B cell (primary cell): ENCODE data around the gene HIRIP3. TPM values are rescaled to one million over a fixed set of nuclear protein-coding genes. Genes with fewer than 3 reads are reported as not detected.

ENCODE experiments used
- ATAC-seq: fragments of 200-7000 bp; cut with Tn5 transposase; one replicate; pipeline ENCODE4 v1.10.0; 2021; ENCODE audit warnings: low read depth, mild to moderate bottlenecking, moderate number of reproducible peaks, moderate library complexity
- CTCF ChIA-PET: fragments of 350-600 bp; sonication (Branson Sonifier 250); formaldehyde crosslinking; loops from one replicate; lab custom pipeline; 2021; ENCODE audit warnings: antibody characterized with exemption, inconsistent platforms; lab: Charles Lee
- POLR2A ChIA-PET: fragments of 350-600 bp; sonication (Branson Sonifier 250); formaldehyde crosslinking; loops from one replicate; lab custom pipeline; 2021; ENCODE audit warnings: antibody characterized with exemption; lab: Charles Lee
- DNase-seq: peaks from one replicate; pipeline ENCODE4 v3.0.0; 2013
- H2AFZ ChIP-seq: 2 replicates; pipeline ENCODE4 v1.6.1; 2012; ENCODE audit warnings: mild to moderate bottlenecking, low read depth, low read length; ENCODE audit not compliant: insufficient read depth, poor library complexity, severe bottlenecking
- H3K27ac ChIP-seq, 2 donors: 1 replicate in 1 of 2; 2 replicates in 1 of 2; pipeline ENCODE4 v1.5.1; 2012 to 2013; ENCODE audit warnings: low read length in 2 of 2, mild to moderate bottlenecking in 2 of 2, moderate library complexity in 1 of 2
- H3K27me3 ChIP-seq, 4 experiments: fragments of 200-600 bp in 1 of 4; sonication (generic) in 1 of 4; replicated peaks in 1 of 4; 1 replicate in 2 of 4; 2 replicates in 2 of 4; pipeline versions ENCODE4 v1.6.1 to v1.7.0; 2013 to 2016; ENCODE audit warnings: low read length in 3 of 4, mild to moderate bottlenecking in 2 of 4, mixed read lengths in 1 of 4, moderate library complexity in 1 of 4; ENCODE audit not compliant: insufficient read depth in 4 of 4, control insufficient read depth in 3 of 4; ENCODE audit errors: control extremely low read depth in 1 of 4
- H3K36me3 ChIP-seq, 2 experiments: replicated peaks in 1 of 2; 1 replicate in 1 of 2; 2 replicates in 1 of 2; pipeline versions ENCODE4 v1.6.1 to v1.7.1; 2013; ENCODE audit warnings: low read length in 1 of 2; ENCODE audit not compliant: insufficient read depth in 2 of 2, control insufficient read depth in 1 of 2; ENCODE audit errors: control extremely low read depth in 1 of 2, extremely low read depth in 1 of 2
- H3K4me1 ChIP-seq, 2 donors: fragments of 200-600 bp in 1 of 2; sonication (generic) in 1 of 2; 1 replicate in 1 of 2; 2 replicates in 1 of 2; pipeline versions ENCODE4 v1.5.1 to v1.6.1; 2013 to 2017; ENCODE audit warnings: low read length in 2 of 2; ENCODE audit not compliant: control insufficient read depth in 2 of 2, insufficient read depth in 2 of 2
- H3K4me2 ChIP-seq: replicated peaks from 2 replicates; pipeline ENCODE3; 2012; ENCODE audit warnings: mild to moderate bottlenecking, low read depth, low read length; ENCODE audit not compliant: poor library complexity, severe bottlenecking
- H3K4me3 ChIP-seq, 5 experiments: fragments of 200-600 bp in 1 of 5; sonication (generic) in 1 of 5; 1 replicate in 3 of 5; 2 replicates in 2 of 5; pipeline versions ENCODE4 v1.5.1 to v1.7.0; 2011 to 2016; ENCODE audit warnings: low read length in 4 of 5, mild to moderate bottlenecking in 4 of 5, low read depth in 2 of 5, control low read depth in 1 of 5, moderate library complexity in 1 of 5; ENCODE audit not compliant: insufficient read depth in 1 of 5; ENCODE audit errors: control extremely low read depth in 1 of 5, extremely low read depth in 1 of 5
- H3K79me2 ChIP-seq: fragments of 200-600 bp; sonication (generic); one replicate; pipeline ENCODE4 v1.6.0; 2016; ENCODE audit warnings: low read length; ENCODE audit not compliant: control insufficient read depth, insufficient read depth
- H3K9ac ChIP-seq: fragments of 200-600 bp; sonication (generic); 2 replicates; pipeline ENCODE4 v1.6.1; 2017; ENCODE audit warnings: mild to moderate bottlenecking, low read length, moderate library complexity
- H3K9me3 ChIP-seq, 3 donors: one replicate each; pipeline versions ENCODE4 v1.6.1 to v1.7.1; 2013; ENCODE audit warnings: low read length in 2 of 3; ENCODE audit not compliant: control insufficient read depth in 2 of 3, insufficient read depth in 1 of 3; ENCODE audit errors: control extremely low read depth in 1 of 3
- H4K20me1 ChIP-seq: 2 replicates; pipeline ENCODE4 v1.6.0; 2012; ENCODE audit warnings: mild to moderate bottlenecking, low read length; ENCODE audit not compliant: insufficient read depth, control insufficient read depth, poor library complexity, severe bottlenecking
- H3K27ac Mint-ChIP-seq: one replicate; pipeline ENCODE4 v1.8.0; 2021; ENCODE audit warnings: mixed read lengths
- H3K27me3 Mint-ChIP-seq: one replicate; pipeline ENCODE4 v1.8.0; 2021; ENCODE audit warnings: mixed read lengths
- H3K4me1 Mint-ChIP-seq: one replicate; pipeline ENCODE4 v1.8.0; 2021; ENCODE audit warnings: mixed read lengths
- H3K4me3 Mint-ChIP-seq: one replicate; pipeline ENCODE4 v1.8.0; 2021; ENCODE audit warnings: mixed read lengths
- H3K9me3 Mint-ChIP-seq: one replicate; pipeline ENCODE4 v1.8.0; 2022; ENCODE audit warnings: mixed read lengths; ENCODE audit not compliant: insufficient read depth
- EZH2 ChIP-seq: IDR thresholded peaks from 2 replicates; pipeline ENCODE4 v1.6.1; 2012; ENCODE audit warnings: borderline replicate concordance, low read depth, mild to moderate bottlenecking, moderate library complexity, low read length; ENCODE audit not compliant: insufficient read depth, poor library complexity, severe bottlenecking
- WGBS: methylation state at CpG from one replicate; pipeline ENCODE4 v1.1.5; 2013; ENCODE audit warnings: missing lambda C conversion rate; ENCODE audit not compliant: insufficient coverage; 5-methylcytosine and 5-hydroxymethylcytosine counted together
- intact Hi-C: fragments of 100-400 bp; cut with micrococcal nuclease; formaldehyde crosslinking; loops from one replicate; pipeline ENCODE4 v1.10.0; 2022
- polyA plus RNA-seq: library from polyadenylated mRNA; depleted of rRNA; stranded (reverse); fragments of >200 nt; gene quantifications from 2 replicates; pipeline ENCODE4 v1.2.3, GENCODE V29; 2012
- total RNA-seq, 2 donors: library from RNA; stranded (reverse); fragments of 120-200 nt in 1 of 2; gene quantifications; 1 replicate in 1 of 2; 2 replicates in 1 of 2; pipeline versions ENCODE4 v1.2.3 to v1.2.4, GENCODE V29; 2013 to 2022
- TF ChIP-seq, protein P1 (sequence below): fragments of 200-600 bp; IDR thresholded peaks from one replicate; pipeline ENCODE4 v1.8.0; 2022; ENCODE audit warnings: antibody characterized with exemption, mild to moderate bottlenecking

Gene HIRIP3
- total and polyA plus RNA-seq, 2 donors (not counting 1 experiment from before 2014, with no cell fraction given), result 12.2 to 13.9 TPM

DNA sequence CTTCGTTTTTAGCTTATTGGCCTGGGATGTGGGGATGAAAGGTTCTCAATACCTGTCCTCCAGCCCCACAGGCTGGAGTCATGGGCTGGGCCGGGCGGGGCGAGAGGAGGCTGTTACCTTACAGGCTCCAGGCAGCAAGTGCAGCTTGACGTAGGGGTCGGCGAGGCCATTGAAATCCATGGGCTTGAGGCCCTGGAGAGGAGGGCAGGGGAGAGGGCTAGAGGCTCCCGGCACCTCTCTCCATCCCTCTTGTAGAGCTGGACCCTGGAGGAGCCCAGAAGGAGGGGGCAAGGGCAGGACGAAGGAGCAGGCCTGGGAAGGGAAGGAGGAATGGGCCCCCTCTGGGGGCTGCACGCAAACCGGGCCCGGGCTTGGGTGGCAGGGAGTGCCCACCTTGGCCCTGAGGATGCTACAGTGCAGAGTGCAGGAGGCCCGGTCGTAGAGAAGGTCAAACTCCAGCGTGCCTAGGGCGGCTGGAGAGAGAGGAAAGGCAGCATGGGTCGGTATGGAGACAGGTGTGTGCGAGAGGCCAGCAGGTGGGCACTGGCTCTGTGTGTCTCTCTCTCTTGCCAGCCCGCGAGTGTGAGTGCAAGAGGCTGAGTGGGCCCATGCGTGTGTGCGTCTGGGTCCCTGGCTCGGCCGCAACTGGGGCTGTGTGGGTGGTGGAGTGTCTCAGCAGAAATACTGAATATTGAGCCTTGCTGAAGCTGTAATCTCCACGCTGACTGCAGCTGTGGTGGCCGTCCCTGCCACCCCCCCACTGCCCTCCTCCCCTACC is 13.9 kb upstream of the HIRIP3 start:
- CTCF ChIA-PET, result interaction anchor here (3.2 kb wide), 1 partner anchor 310 kb away, joined by 17 read pairs; no protein-coding TSS in a partner anchor
- Mint-ChIP-seq H3K27ac (no peak overlapping the region), H3K27me3 (peaks cover 17% of the 10 kb centered on the region), H3K4me1 (peaks cover 16% of the 10 kb centered on the region), H3K4me3 (peak overlapping the region; percentile 32), H3K9me3 (no peaks in the 10 kb centered on the region)
- Histone ChIP-seq H3K4me3 (no peak overlapping the region), H3K9ac (no peak overlapping the region), H3K79me2 (peaks cover 2% of the 10 kb centered on the region), H3K9me3 (peaks cover 0 to 12% (median 0%) of the 10 kb centered on the region in 3 donors), H3K27ac (no peak overlapping the region), H3K36me3 (peaks cover 0 to 3% of the 10 kb centered on the region in 2 experiments), H3K4me1 (peaks cover 25 to 29% of the 10 kb centered on the region in 2 donors), H4K20me1 (no peaks in the 10 kb centered on the region), H3K27me3 (peaks cover 0 to 29% (median 15%) of the 10 kb centered on the region in 4 experiments), H2AFZ (no peak overlapping the region), H3K4me2 (no peak overlapping the region)
- intact Hi-C loops, result no loop called here
- 67% methylated on average over 21 of the region's 26 CpGs for whole genome bisulfite sequencing
- ATAC-seq, result no peak
- DNase-seq, result no peak
- no peak for TF ChIP-seq EZH2
- TF ChIP-seq, protein P1, sequence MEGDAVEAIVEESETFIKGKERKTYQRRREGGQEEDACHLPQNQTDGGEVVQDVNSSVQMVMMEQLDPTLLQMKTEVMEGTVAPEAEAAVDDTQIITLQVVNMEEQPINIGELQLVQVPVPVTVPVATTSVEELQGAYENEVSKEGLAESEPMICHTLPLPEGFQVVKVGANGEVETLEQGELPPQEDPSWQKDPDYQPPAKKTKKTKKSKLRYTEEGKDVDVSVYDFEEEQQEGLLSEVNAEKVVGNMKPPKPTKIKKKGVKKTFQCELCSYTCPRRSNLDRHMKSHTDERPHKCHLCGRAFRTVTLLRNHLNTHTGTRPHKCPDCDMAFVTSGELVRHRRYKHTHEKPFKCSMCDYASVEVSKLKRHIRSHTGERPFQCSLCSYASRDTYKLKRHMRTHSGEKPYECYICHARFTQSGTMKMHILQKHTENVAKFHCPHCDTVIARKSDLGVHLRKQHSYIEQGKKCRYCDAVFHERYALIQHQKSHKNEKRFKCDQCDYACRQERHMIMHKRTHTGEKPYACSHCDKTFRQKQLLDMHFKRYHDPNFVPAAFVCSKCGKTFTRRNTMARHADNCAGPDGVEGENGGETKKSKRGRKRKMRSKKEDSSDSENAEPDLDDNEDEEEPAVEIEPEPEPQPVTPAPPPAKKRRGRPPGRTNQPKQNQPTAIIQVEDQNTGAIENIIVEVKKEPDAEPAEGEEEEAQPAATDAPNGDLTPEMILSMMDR, result no peak
- POLR2A ChIA-PET, result interaction anchor here (0.5 kb wide), 1 partner anchor 585 kb away, joined by 5 read pairs; no protein-coding TSS in a partner anchor

DNA sequence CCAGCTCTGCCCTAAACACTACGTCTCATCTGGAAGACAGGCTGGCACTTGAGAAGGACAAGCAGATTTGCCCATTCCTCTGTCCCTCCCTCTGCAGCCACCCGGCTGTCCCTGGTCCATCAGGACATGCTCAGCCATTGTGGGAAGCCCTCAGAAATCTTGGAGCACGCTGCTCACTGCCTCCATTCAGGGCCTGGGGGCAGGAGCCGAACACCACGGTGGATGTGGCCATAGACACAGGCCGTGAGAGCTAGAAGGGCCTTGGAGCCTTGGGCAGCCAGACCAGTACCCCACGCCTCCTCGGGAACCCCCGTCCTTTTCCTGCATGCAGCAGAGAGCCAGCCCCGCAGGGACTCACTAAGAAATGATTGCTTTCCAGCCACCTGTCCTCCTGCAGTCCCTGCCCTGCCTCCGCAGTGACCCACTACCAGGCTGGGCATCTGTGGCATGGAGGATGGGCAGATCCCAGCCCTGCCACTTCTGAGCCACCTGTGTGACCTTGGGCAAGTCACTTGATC is 12.0 kb upstream of the HIRIP3 start:
- ATAC-seq, result no peak
- Mint-ChIP-seq H3K4me1 (peaks cover 17% of the 10 kb centered on the region), H3K27ac (no peak overlapping the region), H3K27me3 (peaks cover 17% of the 10 kb centered on the region), H3K9me3 (no peaks in the 10 kb centered on the region), H3K4me3 (no peak overlapping the region)
- H3K27ac ChIP-seq, result no peak overlapping the region
- H3K79me2 ChIP-seq, result peaks cover 2% of the 10 kb centered on the region
- TF ChIP-seq, protein P1, result no peak
- no peak for TF ChIP-seq EZH2
- H3K9me3 ChIP-seq, result peaks cover 0 to 12% (median 0%) of the 10 kb centered on the region in 3 donors
- intact Hi-C loops, result no loop called here
- ChIA-PET POLR2A (no interaction called here), CTCF (interaction anchor here (1.3 to 3.2 kb wide), 3 partner anchors 36 to 308 kb away, joined by 3 to 17 read pairs (median 3); partner anchors contain the start of gene TMEM219)
- peaks cover 25 to 29% of the 10 kb centered on the region in 2 donors for H3K4me1 ChIP-seq
- no peak overlapping the region for H3K4me3 ChIP-seq
- H3K36me3 ChIP-seq, result peaks cover 0 to 6% of the 10 kb centered on the region in 2 experiments
- H3K27me3 ChIP-seq, result peaks cover 0 to 29% (median 15%) of the 10 kb centered on the region in 4 experiments
- H2AFZ ChIP-seq, result no peak overlapping the region
- WGBS, result 88% methylated on average over 11 of the region's 11 CpGs
- no peak for DNase-seq
- H3K4me2 ChIP-seq, result no peak overlapping the region
- no peaks in the 10 kb centered on the region for H4K20me1 ChIP-seq
- no peak overlapping the region for H3K9ac ChIP-seq
